Uterus (tissue), 2 donors: ENCODE results near the gene COL5A1.

Source experiments
- CTCF ChIP-seq, 4 experiments: fragments of 200-600 bp in 2 of 4; fragments of 450-650 bp in 2 of 4; sonication (generic) in 2 of 4; IDR thresholded peaks; one replicate each; pipeline ENCODE4 v1.5.1; 2016 to 2019; ENCODE audit warnings: antibody characterized with exemption in 4 of 4, mild to moderate bottlenecking in 2 of 4, moderate library complexity in 1 of 4
- POLR2A ChIP-seq, 2 donors: fragments of 450-650 bp; IDR thresholded peaks; one replicate each; pipeline ENCODE4 v1.6.1; 2016; ENCODE audit warnings: antibody characterized with exemption in 2 of 2, mild to moderate bottlenecking in 1 of 2, moderate library complexity in 1 of 2

GRCh38 chr9:134661299-134661698 lies 19.7 kb downstream of the COL5A1 start:
- TF ChIP-seq CTCF (IDR thresholded peaks at IDR 0.05) (no peak), POLR2A (IDR thresholded peaks at IDR 0.05) (no peak)
